GM18519 (cell line): ENCODE data around the gene DPF3.

Experiments used
- ATAC-seq: cut with Tn5 transposase; IDR thresholded peaks from one replicate; pipeline ENCODE4 v1.9.1; 2021; ENCODE audit warnings: mild to moderate bottlenecking, moderate library complexity; ENCODE audit not compliant: unreplicated experiment, low FRiP score

Gene DPF3

GRCh38 chr14:72801836-72802587, 91.9 kb downstream of the DPF3 start:
- ATAC-seq: no peak

GRCh38 chr14:72801381-72801812, 92.5 kb downstream of the DPF3 start:
- ATAC-seq: no peak

- no peak for ATAC-seq
Observed at GRCh38 chr14:72800848-72801370, 93.0 kb downstream of the DPF3 start.

GRCh38 chr14:72800296-72800695, 93.6 kb downstream of the DPF3 start:
- ATAC-seq: no peak

GRCh38 chr14:72796935-72797334, 97.0 kb downstream of the DPF3 start:
- ATAC-seq: no peak

- no peak for ATAC-seq
Observed at GRCh38 chr14:72793156-72793939, 100.6 kb downstream of the DPF3 start.

GRCh38 chr14:72792051-72792788, 101.7 kb downstream of the DPF3 start:
- no peak for ATAC-seq

GRCh38 chr14:72790887-72791566, 102.9 kb downstream of the DPF3 start:
- ATAC-seq: no peak

- no peak for ATAC-seq
Observed at GRCh38 chr14:72788972-72789728, 104.8 kb downstream of the DPF3 start.

- no peak for ATAC-seq
Observed at GRCh38 chr14:72788255-72788654, 105.6 kb downstream of the DPF3 start.

GRCh38 chr14:72787841-72788240, 106.1 kb downstream of the DPF3 start:
- no peak for ATAC-seq

GRCh38 chr14:72786378-72787350, 107.2 kb downstream of the DPF3 start:
- ATAC-seq: no peak

GRCh38 chr14:72783741-72784140, 110.2 kb downstream of the DPF3 start:
- no peak for ATAC-seq

- ATAC-seq: no peak
Observed at GRCh38 chr14:72782817-72783216, 111.1 kb downstream of the DPF3 start.

- no peak for ATAC-seq
Observed at GRCh38 chr14:72781561-72782508, 112.1 kb downstream of the DPF3 start.

- no peak for ATAC-seq
Observed at GRCh38 chr14:72780751-72781150, 113.2 kb downstream of the DPF3 start.

GRCh38 chr14:72779679-72780078, 114.2 kb downstream of the DPF3 start:
- ATAC-seq: no peak
